GM18517 (cell line): ENCODE data around the gene NT5C1B.
A peak's percentile ranks its signal among the peaks of the same experiment; 100 is the strongest.

Experiments
- ATAC-seq: cut with Tn5 transposase; IDR thresholded peaks from one replicate; pipeline ENCODE4 v1.9.1; 2021; ENCODE audit warnings: mild to moderate bottlenecking, moderate library complexity; ENCODE audit not compliant: unreplicated experiment

The NT5C1B gene

GRCh38 chr2:18600255-18600613, 10.9 kb upstream of the NT5C1B start:
- no peak for ATAC-seq

- no peak for ATAC-seq
Measured at GRCh38 chr2:18599509-18600254, 10.3 kb upstream of the NT5C1B start.

GRCh38 chr2:18598848-18599484, 9.6 kb upstream of the NT5C1B start:
- no peak for ATAC-seq

GRCh38 chr2:18597618-18598017, 8.2 kb upstream of the NT5C1B start:
- ATAC-seq, result no peak

- ATAC-seq, result no peak
Measured at GRCh38 chr2:18596993-18597392, 7.6 kb upstream of the NT5C1B start.

GRCh38 chr2:18593496-18593895, 4.1 kb upstream of the NT5C1B start:
- ATAC-seq, result no peak

- ATAC-seq, result no peak
Measured at GRCh38 chr2:18592372-18592771, 3.0 kb upstream of the NT5C1B start.

GRCh38 chr2:18588802-18589201, 567 bp downstream of the NT5C1B start:
- no peak for ATAC-seq

- no peak for ATAC-seq
Measured at GRCh38 chr2:18588049-18588448, 1.3 kb downstream of the NT5C1B start.

GRCh38 chr2:18585526-18585925, 3.8 kb downstream of the NT5C1B start:
- no peak for ATAC-seq

GRCh38 chr2:18584608-18584954, 4.8 kb downstream of the NT5C1B start:
- ATAC-seq, result no peak

GRCh38 chr2:18583905-18584607, 5.3 kb downstream of the NT5C1B start:
- ATAC-seq, result no peak

- no peak for ATAC-seq
Measured at GRCh38 chr2:18580606-18581005, 8.8 kb downstream of the NT5C1B start.

- ATAC-seq, result no peak
Measured at GRCh38 chr2:18578033-18578432, 11.3 kb downstream of the NT5C1B start.

GRCh38 chr2:18566145-18566769, 23.1 kb downstream of the NT5C1B start:
- no peak for ATAC-seq

GRCh38 chr2:18560797-18561085, 28.6 kb downstream of the NT5C1B start:
- ATAC-seq, result peak; percentile 7

- ATAC-seq, result peak; percentile 96
Measured at GRCh38 chr2:18560031-18560796, 29.2 kb downstream of the NT5C1B start, which contains the start of gene RDH14. TSS of gene RDH14 (minus strand) at chr2:18560653. CDS start at chr2:18560572, 81 bp downstream.

- ATAC-seq, result peak; percentile 1
Measured at GRCh38 chr2:18559531-18560030, 29.8 kb downstream of the NT5C1B start.

GRCh38 chr2:18558458-18558857, 30.9 kb downstream of the NT5C1B start:
- no peak for ATAC-seq

GRCh38 chr2:18557121-18557520, 32.2 kb downstream of the NT5C1B start:
- no peak for ATAC-seq
